ENCODE measurements around the gene IGDCC3.

DNA sequence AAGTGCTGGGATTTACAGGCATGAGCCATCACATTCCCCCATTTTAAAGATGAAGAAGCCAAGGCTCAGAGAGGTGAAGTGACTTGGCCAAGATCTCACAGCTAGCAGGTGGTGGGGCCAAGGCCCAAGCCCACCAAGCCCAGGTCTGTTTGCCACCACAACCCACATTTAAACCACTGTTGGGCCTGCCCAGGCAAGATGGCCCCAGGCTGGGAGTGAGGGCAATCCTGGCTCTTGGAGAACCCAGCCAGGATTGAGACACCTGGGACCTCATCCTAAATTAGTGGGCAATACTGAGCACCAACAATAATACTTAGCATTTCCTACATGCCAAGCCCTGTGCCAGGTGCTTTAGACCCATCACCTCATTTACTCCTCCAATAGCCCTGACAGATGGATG is 6.9 kb downstream of the IGDCC3 start:
- TF ChIP-seq CTCF (conservative IDR thresholded peaks at IDR 0.05; ENCODE audit: low read depth, low read length): no peak
- TF ChIP-seq EZH2 (IDR thresholded peaks at IDR 0.05; ENCODE audit: borderline replicate concordance, low read depth, low read length, poor library complexity, severe bottlenecking): no peak

Data from A673 (cell line).